ENCODE results near the gene CCDC112. TPM values are rescaled to one million over a fixed set of nuclear protein-coding genes. Genes with fewer than 3 reads are reported as not detected.
A peak's percentile ranks its signal among the peaks of the same experiment; 100 is the strongest.

The CCDC112 gene
- total and polyA plus RNA-seq, 2 of the 13 experiments (the other 11 are each of a cell fraction or from before 2014, with no cell fraction given): 1.1 to 2.8 TPM

DNA sequence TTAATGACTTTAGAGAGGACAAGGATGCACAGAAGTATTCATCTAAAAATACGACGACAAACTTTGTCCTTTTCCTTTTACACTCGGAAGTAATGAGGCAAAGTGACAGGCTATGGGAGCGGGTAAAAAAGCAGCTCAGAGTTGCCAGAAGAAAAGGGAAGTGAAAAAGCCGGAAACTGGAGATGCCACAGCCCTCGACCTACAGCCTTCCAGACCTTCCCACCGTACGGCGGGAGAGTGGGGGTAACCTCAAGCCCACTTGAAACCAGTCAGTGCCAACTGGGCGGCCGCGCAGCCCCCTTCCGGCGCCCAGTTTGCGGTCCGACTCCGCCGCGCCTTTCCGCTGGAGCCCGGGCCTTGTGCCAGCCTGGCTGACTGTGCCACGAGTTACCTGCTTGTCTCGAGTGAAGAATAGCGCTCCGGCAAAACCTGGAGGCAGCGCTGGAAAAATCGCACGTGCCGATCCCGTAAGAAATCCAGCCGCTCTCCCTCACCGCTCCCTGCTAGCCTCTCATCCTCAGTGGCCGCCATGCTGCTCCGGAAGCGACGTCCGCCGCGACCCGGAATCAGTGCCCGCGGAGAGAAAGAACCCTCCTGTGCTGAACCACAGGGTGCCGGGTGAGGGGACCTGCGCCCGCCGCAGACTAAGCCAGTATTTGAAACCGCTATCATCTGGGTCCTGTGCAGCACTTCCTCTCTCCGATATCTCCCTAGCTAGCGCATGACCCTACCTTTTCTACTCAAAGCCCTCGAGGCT, 34.0 kb downstream of the CCDC112 start, which contains the start of gene PGGT1B (continued):
- peak; percentile 95 for TF ChIP-seq KDM2A (CRISPR knock-in tag; IDR thresholded peaks at IDR 0.05; ENCODE audit: borderline replicate concordance, low read depth)
- TF ChIP-seq, protein P1, sequence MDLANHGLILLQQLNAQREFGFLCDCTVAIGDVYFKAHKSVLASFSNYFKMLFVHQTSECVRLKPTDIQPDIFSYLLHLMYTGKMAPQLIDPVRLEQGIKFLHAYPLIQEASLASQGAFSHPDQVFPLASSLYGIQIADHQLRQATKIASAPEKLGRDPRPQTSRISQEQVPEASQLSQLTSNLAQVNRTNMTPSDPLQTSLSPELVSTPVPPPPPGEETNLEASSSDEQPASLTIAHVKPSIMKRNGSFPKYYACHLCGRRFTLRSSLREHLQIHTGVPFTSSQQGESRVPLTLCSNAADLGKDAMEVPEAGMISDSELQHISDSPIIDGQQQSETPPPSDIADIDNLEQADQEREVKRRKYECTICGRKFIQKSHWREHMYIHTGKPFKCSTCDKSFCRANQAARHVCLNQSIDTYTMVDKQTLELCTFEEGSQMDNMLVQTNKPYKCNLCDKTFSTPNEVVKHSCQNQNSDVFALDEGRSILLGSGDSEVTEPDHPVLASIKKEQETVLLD (CRISPR knock-in tag; IDR thresholded peaks at IDR 0.05; ENCODE audit: low read depth): no peak
- TF ChIP-seq, protein P2, sequence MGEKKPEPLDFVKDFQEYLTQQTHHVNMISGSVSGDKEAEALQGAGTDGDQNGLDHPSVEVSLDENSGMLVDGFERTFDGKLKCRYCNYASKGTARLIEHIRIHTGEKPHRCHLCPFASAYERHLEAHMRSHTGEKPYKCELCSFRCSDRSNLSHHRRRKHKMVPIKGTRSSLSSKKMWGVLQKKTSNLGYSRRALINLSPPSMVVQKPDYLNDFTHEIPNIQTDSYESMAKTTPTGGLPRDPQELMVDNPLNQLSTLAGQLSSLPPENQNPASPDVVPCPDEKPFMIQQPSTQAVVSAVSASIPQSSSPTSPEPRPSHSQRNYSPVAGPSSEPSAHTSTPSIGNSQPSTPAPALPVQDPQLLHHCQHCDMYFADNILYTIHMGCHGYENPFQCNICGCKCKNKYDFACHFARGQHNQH (CRISPR knock-in tag; IDR thresholded peaks at IDR 0.05): peak; percentile 86; the same call in 1 of the 2 replicates
- TF ChIP-seq RBAK (CRISPR knock-in tag; IDR thresholded peaks at IDR 0.05): 0 out of 2 replicates have a peak, but pooled peaks have one; percentile 21
- TF ChIP-seq CAMTA2 (CRISPR knock-in tag; IDR thresholded peaks at IDR 0.05; ENCODE audit: borderline replicate concordance): peak; percentile 63; the same call in 1 of the 2 replicates
- TF ChIP-seq, protein P3, sequence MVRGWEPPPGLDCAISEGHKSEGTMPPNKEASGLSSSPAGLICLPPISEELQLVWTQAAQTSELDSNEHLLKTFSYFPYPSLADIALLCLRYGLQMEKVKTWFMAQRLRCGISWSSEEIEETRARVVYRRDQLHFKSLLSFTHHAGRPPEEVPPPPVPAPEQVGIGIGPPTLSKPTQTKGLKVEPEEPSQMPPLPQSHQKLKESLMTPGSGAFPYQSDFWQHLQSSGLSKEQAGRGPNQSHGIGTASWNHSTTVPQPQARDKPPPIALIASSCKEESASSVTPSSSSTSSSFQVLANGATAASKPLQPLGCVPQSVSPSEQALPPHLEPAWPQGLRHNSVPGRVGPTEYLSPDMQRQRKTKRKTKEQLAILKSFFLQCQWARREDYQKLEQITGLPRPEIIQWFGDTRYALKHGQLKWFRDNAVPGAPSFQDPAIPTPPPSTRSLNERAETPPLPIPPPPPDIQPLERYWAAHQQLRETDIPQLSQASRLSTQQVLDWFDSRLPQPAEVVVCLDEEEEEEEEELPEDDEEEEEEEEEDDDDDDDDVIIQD (CRISPR knock-in tag; IDR thresholded peaks at IDR 0.05; ENCODE audit: low read depth): 0 out of 2 replicates have a peak, but pooled peaks have one; percentile 61
- TF ChIP-seq GATA4 (IDR thresholded peaks at IDR 0.05; ENCODE audit: borderline replicate concordance, low read depth): no peak
- no peak for TF ChIP-seq ZFP36 (IDR thresholded peaks at IDR 0.05; ENCODE audit: borderline replicate concordance, low read depth, low read length, partially characterized antibody)
- no peak for TF ChIP-seq NFRKB (IDR thresholded peaks at IDR 0.05)
- TF ChIP-seq SRY (CRISPR knock-in tag; IDR thresholded peaks at IDR 0.05): peak; percentile 48; the same call in 1 of the 2 replicates
- no peak for TF ChIP-seq CHD4 (IDR thresholded peaks at IDR 0.05; ENCODE audit: borderline replicate concordance, low read length)
- TF ChIP-seq ARID2 (CRISPR knock-in tag; IDR thresholded peaks at IDR 0.05; ENCODE audit: borderline replicate concordance): no peak
- 0 out of 2 replicates have a peak, but pooled peaks have one; percentile 22 for TF ChIP-seq SATB2 (CRISPR knock-in tag; IDR thresholded peaks at IDR 0.05)
- TF ChIP-seq, protein P4, sequence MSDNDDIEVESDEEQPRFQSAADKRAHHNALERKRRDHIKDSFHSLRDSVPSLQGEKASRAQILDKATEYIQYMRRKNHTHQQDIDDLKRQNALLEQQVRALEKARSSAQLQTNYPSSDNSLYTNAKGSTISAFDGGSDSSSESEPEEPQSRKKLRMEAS (IDR thresholded peaks at IDR 0.05): peak; percentile 69
- no peak for TF ChIP-seq HOXA7 (CRISPR knock-in tag; IDR thresholded peaks at IDR 0.05)
- TF ChIP-seq ZNF614 (CRISPR knock-in tag; IDR thresholded peaks at IDR 0.05; ENCODE audit: borderline replicate concordance): no peak
- peak; percentile 67 for TF ChIP-seq SRSF1 (optimal IDR thresholded peaks at IDR 0.05; ENCODE audit: low read depth, low read length)
- TF ChIP-seq, protein P5, sequence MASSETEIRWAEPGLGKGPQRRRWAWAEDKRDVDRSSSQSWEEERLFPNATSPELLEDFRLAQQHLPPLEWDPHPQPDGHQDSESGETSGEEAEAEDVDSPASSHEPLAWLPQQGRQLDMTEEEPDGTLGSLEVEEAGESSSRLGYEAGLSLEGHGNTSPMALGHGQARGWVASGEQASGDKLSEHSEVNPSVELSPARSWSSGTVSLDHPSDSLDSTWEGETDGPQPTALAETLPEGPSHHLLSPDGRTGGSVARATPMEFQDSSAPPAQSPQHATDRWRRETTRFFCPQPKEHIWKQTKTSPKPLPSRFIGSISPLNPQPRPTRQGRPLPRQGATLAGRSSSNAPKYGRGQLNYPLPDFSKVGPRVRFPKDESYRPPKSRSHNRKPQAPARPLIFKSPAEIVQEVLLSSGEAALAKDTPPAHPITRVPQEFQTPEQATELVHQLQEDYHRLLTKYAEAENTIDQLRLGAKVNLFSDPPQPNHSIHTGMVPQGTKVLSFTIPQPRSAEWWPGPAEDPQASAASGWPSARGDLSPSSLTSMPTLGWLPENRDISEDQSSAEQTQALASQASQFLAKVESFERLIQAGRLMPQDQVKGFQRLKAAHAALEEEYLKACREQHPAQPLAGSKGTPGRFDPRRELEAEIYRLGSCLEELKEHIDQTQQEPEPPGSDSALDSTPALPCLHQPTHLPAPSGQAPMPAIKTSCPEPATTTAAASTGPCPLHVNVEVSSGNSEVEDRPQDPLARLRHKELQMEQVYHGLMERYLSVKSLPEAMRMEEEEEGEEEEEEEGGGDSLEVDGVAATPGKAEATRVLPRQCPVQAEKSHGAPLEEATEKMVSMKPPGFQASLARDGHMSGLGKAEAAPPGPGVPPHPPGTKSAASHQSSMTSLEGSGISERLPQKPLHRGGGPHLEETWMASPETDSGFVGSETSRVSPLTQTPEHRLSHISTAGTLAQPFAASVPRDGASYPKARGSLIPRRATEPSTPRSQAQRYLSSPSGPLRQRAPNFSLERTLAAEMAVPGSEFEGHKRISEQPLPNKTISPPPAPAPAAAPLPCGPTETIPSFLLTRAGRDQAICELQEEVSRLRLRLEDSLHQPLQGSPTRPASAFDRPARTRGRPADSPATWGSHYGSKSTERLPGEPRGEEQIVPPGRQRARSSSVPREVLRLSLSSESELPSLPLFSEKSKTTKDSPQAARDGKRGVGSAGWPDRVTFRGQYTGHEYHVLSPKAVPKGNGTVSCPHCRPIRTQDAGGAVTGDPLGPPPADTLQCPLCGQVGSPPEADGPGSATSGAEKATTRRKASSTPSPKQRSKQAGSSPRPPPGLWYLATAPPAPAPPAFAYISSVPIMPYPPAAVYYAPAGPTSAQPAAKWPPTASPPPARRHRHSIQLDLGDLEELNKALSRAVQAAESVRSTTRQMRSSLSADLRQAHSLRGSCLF (CRISPR knock-in tag; IDR thresholded peaks at IDR 0.05; ENCODE audit: borderline replicate concordance): no peak
- peak; percentile 36; the same call in 1 of the 2 replicates for TF ChIP-seq MAZ (IDR thresholded peaks at IDR 0.05; ENCODE audit: borderline replicate concordance, low read depth, low read length)
- TF ChIP-seq MAZ (CRISPR knock-in tag; IDR thresholded peaks at IDR 0.05; ENCODE audit: low read depth): peak; percentile 69
